Neutrophil (primary cell): Measurements from ENCODE around the gene UBXN10.

Experiments
- H3K27ac ChIP-seq: fragments of 200-600 bp; sonication (generic); 2 replicates; pipeline ENCODE4 v1.5.1; 2016; ENCODE audit warnings: mild to moderate bottlenecking, moderate library complexity
- H3K27me3 ChIP-seq: fragments of 200-600 bp; sonication (generic); 2 replicates; pipeline ENCODE4 v1.6.0; 2016; ENCODE audit warnings: mild to moderate bottlenecking
- H3K36me3 ChIP-seq: fragments of 200-600 bp; sonication (generic); 2 replicates; pipeline ENCODE4 v1.5.1; 2017
- H3K4me1 ChIP-seq, 2 experiments: fragments of 200-600 bp in 1 of 2; sonication (generic) in 1 of 2; 1 replicate in 1 of 2; 2 replicates in 1 of 2; pipeline versions ENCODE4 v1.5.1 to v1.6.1; 2013 to 2016; ENCODE audit warnings: low read depth in 1 of 2, low read length in 1 of 2, mild to moderate bottlenecking in 1 of 2, moderate library complexity in 1 of 2; ENCODE audit not compliant: control insufficient read depth in 1 of 2, insufficient read depth in 1 of 2
- H3K4me3 ChIP-seq, 2 experiments: fragments of 200-600 bp in 1 of 2; sonication (generic) in 1 of 2; 1 replicate in 1 of 2; 2 replicates in 1 of 2; pipeline ENCODE4 v1.5.1; 2013 to 2016; ENCODE audit warnings: low read depth in 1 of 2, low read length in 1 of 2, mild to moderate bottlenecking in 1 of 2, moderate library complexity in 1 of 2
- H3K9me3 ChIP-seq: fragments of 200-600 bp; sonication (generic); 2 replicates; pipeline ENCODE4 v1.5.1; 2016
- CTCF ChIP-seq: fragments of 200-600 bp; sonication (generic); IDR thresholded peaks from 2 replicates; pipeline ENCODE4 v1.5.1; 2016; ENCODE audit warnings: antibody characterized with exemption

Gene UBXN10

GRCh38 chr1:20166051-20166450 is 19.8 kb upstream of the UBXN10 start:
- no peak overlapping the region for H3K27ac ChIP-seq
- no peak for TF ChIP-seq CTCF
- no peaks in the 10 kb centered on the region for H3K4me1 ChIP-seq
- no peak overlapping the region for H3K4me3 ChIP-seq
- peaks cover 9% of the 10 kb centered on the region for H3K27me3 ChIP-seq
- H3K36me3 ChIP-seq, result no peaks in the 10 kb centered on the region
- peaks cover 10% of the 10 kb centered on the region for H3K9me3 ChIP-seq

GRCh38 chr1:20167126-20167525 is 18.8 kb upstream of the UBXN10 start:
- Histone ChIP-seq H3K27me3 (peaks cover 9% of the 10 kb centered on the region), H3K27ac (no peak overlapping the region), H3K9me3 (no peaks in the 10 kb centered on the region), H3K36me3 (no peaks in the 10 kb centered on the region), H3K4me1 (peaks cover 0 to 4% of the 10 kb centered on the region in 2 experiments), H3K4me3 (no peak overlapping the region)
- no peak for TF ChIP-seq CTCF

GRCh38 chr1:20168564-20169491 is 17.1 kb upstream of the UBXN10 start:
- no peak for TF ChIP-seq CTCF
- peaks cover 0 to 4% of the 10 kb centered on the region in 2 experiments for H3K4me1 ChIP-seq
- peaks cover 9% of the 10 kb centered on the region for H3K27me3 ChIP-seq
- no peaks in the 10 kb centered on the region for H3K9me3 ChIP-seq
- no peak overlapping the region for H3K4me3 ChIP-seq
- no peaks in the 10 kb centered on the region for H3K36me3 ChIP-seq
- H3K27ac ChIP-seq, result no peak overlapping the region

- no peak for TF ChIP-seq CTCF
- no peaks in the 10 kb centered on the region for H3K9me3 ChIP-seq
- H3K4me3 ChIP-seq, result no peak overlapping the region
- no peak overlapping the region for H3K27ac ChIP-seq
- H3K36me3 ChIP-seq, result no peaks in the 10 kb centered on the region
- peaks cover 0 to 4% of the 10 kb centered on the region in 2 experiments for H3K4me1 ChIP-seq
- peaks cover 7% of the 10 kb centered on the region for H3K27me3 ChIP-seq
Measured at GRCh38 chr1:20169932-20170331, 16.0 kb upstream of the UBXN10 start.

- peaks cover 0 to 4% of the 10 kb centered on the region in 2 experiments for H3K4me1 ChIP-seq
- H3K36me3 ChIP-seq, result no peaks in the 10 kb centered on the region
- H3K27me3 ChIP-seq, result no peaks in the 10 kb centered on the region
- H3K9me3 ChIP-seq, result no peaks in the 10 kb centered on the region
- no peak overlapping the region for H3K27ac ChIP-seq
- no peak overlapping the region for H3K4me3 ChIP-seq
- no peak for TF ChIP-seq CTCF
Measured at GRCh38 chr1:20172033-20172590, 13.8 kb upstream of the UBXN10 start.
